Activated CD4-positive, alpha-beta memory T cell treated with anti-CD3 and anti-CD28 coated beads, Interleukin-2, amount 10 ng/mL, durations not matched to agents 7 days and 5 days (primary cell): ENCODE results near the gene DHX16. TPM values are rescaled to one million over a fixed set of nuclear protein-coding genes. Genes with fewer than 3 reads are reported as not detected.
A peak's percentile ranks its signal among the peaks of the same experiment; 100 is the strongest.

ENCODE experiments used
- CTCF ChIA-PET: fragments of 350-600 bp; sonication (Branson Sonifier 250); formaldehyde crosslinking; loops from one replicate; lab custom pipeline; 2021; ENCODE audit warnings: antibody characterized with exemption, inconsistent platforms; lab: Charles Lee
- POLR2A ChIA-PET: fragments of 350-600 bp; sonication (Branson Sonifier 250); formaldehyde crosslinking; loops from one replicate; lab custom pipeline; 2021; ENCODE audit warnings: antibody characterized with exemption; lab: Charles Lee
- DNase-seq: peaks from one replicate; pipeline ENCODE4 v3.0.0-alpha.2; 2020
- H3K27ac Mint-ChIP-seq: one replicate; pipeline ENCODE4 v1.8.0; 2021; ENCODE audit warnings: mild to moderate bottlenecking, mixed read lengths
- H3K27me3 Mint-ChIP-seq: one replicate; pipeline ENCODE4 v1.8.0; 2021; ENCODE audit warnings: mixed read lengths
- H3K36me3 Mint-ChIP-seq: one replicate; pipeline ENCODE4 v1.8.0; 2021; ENCODE audit warnings: low read depth, mixed read lengths
- H3K4me1 Mint-ChIP-seq: one replicate; pipeline ENCODE4 v1.8.0; 2021; ENCODE audit warnings: mixed read lengths
- H3K4me3 Mint-ChIP-seq: one replicate; pipeline ENCODE4 v1.8.0; 2021; ENCODE audit warnings: mild to moderate bottlenecking, mixed read lengths
- H3K9me3 Mint-ChIP-seq: one replicate; pipeline ENCODE4 v1.8.0; 2021; ENCODE audit warnings: mixed read lengths
- total RNA-seq, 2 experiments: library from RNA; stranded (reverse); gene quantifications; one replicate each; pipeline ENCODE4 v1.2.3, GENCODE V29; 2021

The DHX16 gene
- total RNA-seq, 2 experiments from 2014 or later, result 35.6 to 37.6 TPM

GRCh38 chr6:30611150-30611855 lies 61.5 kb downstream of the DHX16 start:
- no peaks in the 10 kb centered on the region for H3K27me3 Mint-ChIP-seq

GRCh38 chr6:30610065-30610464 lies 62.7 kb downstream of the DHX16 start:
- POLR2A ChIA-PET, result interaction anchor here (1.0 to 2.0 kb wide), 8 partner anchors 9 to 126 kb away, joined by 3 to 8 read pairs (median 5); partner anchors contain the start of genes ABCF1 and PRR3
- H3K4me3 Mint-ChIP-seq, result no peak overlapping the region
- DNase-seq, result no peak
- CTCF ChIA-PET, result interaction anchor here (0.9 to 1.9 kb wide), 4 partner anchors 13 to 126 kb away, joined by 4 to 9 read pairs (median 6); no protein-coding TSS in a partner anchor
- no peaks in the 10 kb centered on the region for H3K27me3 Mint-ChIP-seq
- peaks cover 84% of the 10 kb centered on the region for H3K36me3 Mint-ChIP-seq
- peaks cover 70% of the 10 kb centered on the region for H3K4me1 Mint-ChIP-seq
- no peaks in the 10 kb centered on the region for H3K9me3 Mint-ChIP-seq
- H3K27ac Mint-ChIP-seq, result no peak overlapping the region

More at GRCh38 chr6:30611150-30611855, 61.5 kb downstream of the DHX16 start:
- Mint-ChIP-seq H3K36me3 (peaks cover 84% of the 10 kb centered on the region), H3K27ac (peak overlapping the region; percentile 24), H3K4me3 (no peak overlapping the region), H3K9me3 (no peaks in the 10 kb centered on the region), H3K4me1 (peaks cover 67% of the 10 kb centered on the region)
- DNase-seq, result no peak
- ChIA-PET POLR2A (interaction anchor here (1.0 to 4.8 kb wide), 7 partner anchors 10 to 108 kb away, joined by 3 to 97 read pairs (median 6); partner anchors contain the start of genes ABCF1 and PRR3), CTCF (interaction anchor here (0.7 to 2.7 kb wide), 5 partner anchors 14 to 127 kb away, joined by 3 to 14 read pairs (median 7); no protein-coding TSS in a partner anchor)

- Mint-ChIP-seq H3K27me3 (no peaks in the 10 kb centered on the region), H3K27ac (no peak overlapping the region), H3K4me3 (no peak overlapping the region), H3K36me3 (peaks cover 85% of the 10 kb centered on the region), H3K4me1 (peaks cover 32% of the 10 kb centered on the region), H3K9me3 (no peaks in the 10 kb centered on the region)
- CTCF ChIA-PET, result interaction anchor here (1.0 kb wide), 1 partner anchor 68 kb away, joined by 3 read pairs; the partner anchor contains the start of gene DHX16
- no peak for DNase-seq
- POLR2A ChIA-PET, result interaction anchor here (1.2 to 1.7 kb wide), 2 partner anchors 14 to 47 kb away, joined by 4 to 6 read pairs; partner anchors contain the start of genes MRPS18B and PRR3
Observed at GRCh38 chr6:30603961-30604360, 68.8 kb downstream of the DHX16 start.

Other genes starting within 250 kb of the DHX16 start
- 100 to 1,000 TPM; 757 to 767 TPM for gene HLA-E, start 183.5 kb downstream of the DHX16 start, total RNA-seq
- 10 to 100 TPM; 62.1 to 70.8 TPM for gene GNL1, start 116.5 kb downstream of the DHX16 start, total RNA-seq
- gene PRR3, start 115.7 kb downstream of the DHX16 start, total RNA-seq, result 10 to 100 TPM; 15.3 TPM
- gene ABCF1, start 101.6 kb downstream of the DHX16 start, total RNA-seq, result 10 to 100 TPM; 64.3 to 65.2 TPM
- 100 to 1,000 TPM in 1 of 2 experiments, 10 to 100 TPM in 1; 96.1 to 103 TPM for gene PPP1R10, start 55.8 kb downstream of the DHX16 start, total RNA-seq
- gene MRPS18B, start 55.2 kb downstream of the DHX16 start, total RNA-seq, result 10 to 100 TPM; 42.4 to 42.8 TPM
- gene ATAT1, start 46.1 kb downstream of the DHX16 start, total RNA-seq, result 1 to 10 TPM; 6.3 to 8.0 TPM
- gene C6orf136, start 25.9 kb downstream of the DHX16 start, total RNA-seq, result 10 to 100 TPM; 21.7 to 24.4 TPM
- 100 to 1,000 TPM; 269 to 283 TPM for gene PPP1R18, start 13.6 kb upstream of the DHX16 start, total RNA-seq
- gene NRM, start 18.0 kb upstream of the DHX16 start, total RNA-seq, result 10 to 100 TPM; 40.5 to 41.1 TPM
- gene MDC1, start 44.3 kb upstream of the DHX16 start, total RNA-seq, result 10 to 100 TPM; 49.7 to 54.6 TPM
- 1,000 to 10,000 TPM; 1,162 to 1,172 TPM for gene TUBB, start 47.3 kb upstream of the DHX16 start, total RNA-seq
- gene FLOT1, start 69.7 kb upstream of the DHX16 start, total RNA-seq, result 100 to 1,000 TPM; 125 to 131 TPM
- gene IER3, start 71.5 kb upstream of the DHX16 start, total RNA-seq, result 10 to 100 TPM; 11.2 to 13.1 TPM
- gene DDR1, start 211.5 kb upstream of the DHX16 start, total RNA-seq, result 1 to 10 TPM; 1.8 to 3.2 TPM
- 10 to 100 TPM; 25.6 to 26.4 TPM for gene GTF2H4, start 235.2 kb upstream of the DHX16 start, total RNA-seq
- gene VARS2, start 241.2 kb upstream of the DHX16 start, total RNA-seq, result 10 to 100 TPM; 33.6 to 37.0 TPM